ENCODE data around the gene SPAG6. TPM values are rescaled to one million over a fixed set of nuclear protein-coding genes. Genes with fewer than 3 reads are reported as not detected.
"Not testable (repeated sequence)": the region's sequence is repeated elsewhere in the genome, so short reads cannot be mapped to it uniquely, and the experiment has no call there.

The SPAG6 gene
- total RNA-seq, 2 donors from 2014 or later: not detected

- DNase-seq (ENCODE audit: low spot score): no peak
- intact Hi-C loops (cut with DNase I): no loop called here
Observed at GRCh38 chr10:22365233-22365632, 19.9 kb downstream of the SPAG6 start.

- DNase-seq (ENCODE audit: low spot score): no peak
- intact Hi-C loops (cut with DNase I): no loop called here
Observed at GRCh38 chr10:22365644-22366434, 20.5 kb downstream of the SPAG6 start.

GRCh38 chr10:22366435-22366703 is 21.1 kb downstream of the SPAG6 start:
- no peak for DNase-seq (ENCODE audit: low spot score)
- intact Hi-C loops (cut with DNase I): no loop called here

GRCh38 chr10:22366771-22367170 is 21.5 kb downstream of the SPAG6 start:
- intact Hi-C loops (cut with DNase I): no loop called here
- DNase-seq (ENCODE audit: low spot score): no peak

- no peak for DNase-seq (ENCODE audit: low spot score)
- intact Hi-C loops (cut with DNase I): no loop called here
Observed at GRCh38 chr10:22367471-22367870, 22.2 kb downstream of the SPAG6 start.

- intact Hi-C loops (cut with DNase I): no loop called here
- DNase-seq (ENCODE audit: low spot score): no peak
Observed at GRCh38 chr10:22368402-22368801, 23.1 kb downstream of the SPAG6 start.

GRCh38 chr10:22368981-22369380 is 23.7 kb downstream of the SPAG6 start:
- no peak for DNase-seq (ENCODE audit: low spot score)
- intact Hi-C loops (cut with DNase I): no loop called here

GRCh38 chr10:22369434-22370072 is 24.3 kb downstream of the SPAG6 start:
- intact Hi-C loops (cut with DNase I): no loop called here
- no peak for DNase-seq (ENCODE audit: low spot score)

GRCh38 chr10:22370320-22370719 is 25.0 kb downstream of the SPAG6 start:
- intact Hi-C loops (cut with DNase I): no loop called here
- DNase-seq (ENCODE audit: low spot score): no peak

GRCh38 chr10:22372298-22372697 is 27.0 kb downstream of the SPAG6 start:
- no peak for DNase-seq (ENCODE audit: low spot score)
- intact Hi-C loops (cut with DNase I): no loop called here

GRCh38 chr10:22372917-22373316 is 27.6 kb downstream of the SPAG6 start:
- no peak for DNase-seq (ENCODE audit: low spot score)
- intact Hi-C loops (cut with DNase I): no loop called here

- DNase-seq (ENCODE audit: low spot score): no peak
- intact Hi-C loops (cut with DNase I): no loop called here
Observed at GRCh38 chr10:22374489-22375126, 29.3 kb downstream of the SPAG6 start.

- no peak for DNase-seq (ENCODE audit: low spot score)
- intact Hi-C loops (cut with DNase I): no loop called here
Observed at GRCh38 chr10:22379059-22379458, 33.8 kb downstream of the SPAG6 start.

- DNase-seq (ENCODE audit: low spot score): no peak
- intact Hi-C loops (cut with DNase I): no loop called here
Observed at GRCh38 chr10:22381262-22381661, 36.0 kb downstream of the SPAG6 start.

GRCh38 chr10:22386503-22386902 is 41.2 kb downstream of the SPAG6 start:
- intact Hi-C loops (cut with DNase I): no loop called here
- no peak for DNase-seq (ENCODE audit: low spot score)

- intact Hi-C loops (cut with DNase I): no loop called here
- no peak for DNase-seq (ENCODE audit: low spot score)
Observed at GRCh38 chr10:22389856-22390589, 44.7 kb downstream of the SPAG6 start.

- intact Hi-C loops (cut with DNase I): no loop called here
Observed at GRCh38 chr10:22391600-22391999, 46.3 kb downstream of the SPAG6 start.

GRCh38 chr10:22396195-22396594 is 50.9 kb downstream of the SPAG6 start:
- intact Hi-C loops (cut with DNase I): not testable (repeated sequence)

More at GRCh38 chr10:22391600-22391999, 46.3 kb downstream of the SPAG6 start:
- DNase-seq (ENCODE audit: low spot score): no peak

GRCh38 chr10:22406916-22407315 is 61.6 kb downstream of the SPAG6 start:
- intact Hi-C loops (cut with DNase I): not testable (repeated sequence)

More at GRCh38 chr10:22396195-22396594, 50.9 kb downstream of the SPAG6 start:
- not testable (repeated sequence) for DNase-seq (ENCODE audit: low spot score)

GRCh38 chr10:22410394-22410793 is 65.1 kb downstream of the SPAG6 start:
- no peak for DNase-seq (ENCODE audit: low spot score)
- intact Hi-C loops (cut with DNase I): no loop called here

More at GRCh38 chr10:22406916-22407315, 61.6 kb downstream of the SPAG6 start:
- DNase-seq (ENCODE audit: low spot score): not testable (repeated sequence)
